ENCODE results near the gene ADAM23. TPM values are rescaled to one million over a fixed set of nuclear protein-coding genes. Genes with fewer than 3 reads are reported as not detected.

ADAM23 gene
- total RNA-seq, 1 experiment from 2014 or later, result 2.7 TPM

DNA sequence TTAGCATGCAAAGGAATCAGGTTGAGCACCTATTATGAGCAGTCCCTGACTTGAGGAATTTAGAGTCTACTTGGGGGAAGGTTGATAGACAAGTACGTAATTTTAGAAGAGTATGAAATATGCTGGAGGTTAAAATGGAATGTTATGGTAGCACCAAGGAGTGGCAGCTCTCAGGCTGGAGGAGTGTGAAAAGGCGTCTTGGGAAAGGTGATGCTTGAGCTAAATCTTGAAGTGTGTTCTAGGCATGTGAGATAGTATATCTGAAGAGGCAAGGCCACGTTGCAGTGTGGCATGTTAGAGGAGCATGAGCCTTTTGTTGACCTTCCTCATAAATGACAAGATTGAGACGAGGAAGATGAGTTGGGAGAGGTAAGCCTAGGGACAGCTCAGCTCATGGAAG, 39.3 kb downstream of the ADAM23 start:
- in situ Hi-C loops (cut with HindIII; ENCODE audit: low sequenced_read_pairs), result no loop called here
- DNase-seq (ENCODE audit: low spot score), result no peak

DNA sequence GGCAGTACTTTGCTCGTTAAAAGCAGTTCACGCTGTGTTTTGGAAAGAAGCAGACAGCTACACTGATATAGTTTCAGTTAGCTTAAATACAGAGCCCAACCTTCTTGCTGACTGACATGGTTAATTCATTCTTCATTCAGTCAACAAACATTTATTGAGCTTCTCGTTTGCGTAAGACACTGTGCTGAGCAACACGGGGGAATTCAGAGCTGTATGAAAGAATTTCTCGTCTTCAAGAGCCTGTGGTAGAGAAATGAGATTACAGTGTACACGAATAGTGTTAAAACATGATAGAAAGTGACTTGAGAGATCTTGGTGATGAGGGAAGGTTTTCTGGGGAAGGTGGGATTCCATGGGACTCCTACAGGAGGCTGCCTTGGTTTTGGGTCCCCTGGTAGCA, 44.7 kb downstream of the ADAM23 start:
- DNase-seq (ENCODE audit: low spot score), result no peak
- in situ Hi-C loops (cut with HindIII; ENCODE audit: low sequenced_read_pairs), result no loop called here

DNA sequence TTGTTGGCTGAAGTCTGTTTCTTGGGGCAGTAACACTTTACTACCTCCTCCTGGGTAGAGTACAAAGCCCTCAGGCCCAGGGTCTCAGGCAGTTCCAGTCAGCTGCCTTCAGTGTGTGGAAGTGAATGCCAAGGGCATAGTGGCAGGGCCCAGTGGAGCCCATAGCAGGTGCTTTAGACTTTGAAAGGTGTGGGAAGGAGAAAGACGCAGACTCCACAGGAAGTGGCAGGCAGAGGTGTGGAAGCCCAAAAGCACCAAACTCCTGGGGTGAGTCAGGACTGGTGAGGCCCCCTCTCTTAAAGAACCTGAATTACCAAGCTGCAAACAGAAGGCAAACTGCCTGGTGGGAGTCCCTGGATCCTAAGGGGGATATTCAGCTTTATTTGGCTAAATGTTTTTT, 45.3 kb downstream of the ADAM23 start:
- no peak for DNase-seq (ENCODE audit: low spot score)
- in situ Hi-C loops (cut with HindIII; ENCODE audit: low sequenced_read_pairs), result no loop called here

DNA sequence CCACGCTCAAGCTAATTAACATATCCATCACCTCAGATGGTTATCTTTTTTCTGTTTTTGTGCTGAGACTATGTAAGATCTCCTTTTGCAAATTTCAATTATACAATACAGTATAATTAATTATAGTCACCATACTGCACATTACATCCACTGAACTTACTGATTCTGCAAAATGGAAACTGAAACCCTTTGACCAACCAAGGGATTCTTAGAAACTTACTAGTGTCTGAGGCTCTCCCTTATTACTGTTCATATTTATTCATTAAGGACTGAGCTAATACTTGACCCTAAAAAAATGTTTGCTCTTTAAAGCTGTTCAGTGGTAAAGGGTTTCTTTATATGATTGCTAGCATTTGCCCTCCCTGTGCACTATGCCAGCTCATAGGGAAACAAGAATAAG, 50.7 kb downstream of the ADAM23 start:
- no peak for DNase-seq (ENCODE audit: low spot score)
- in situ Hi-C loops (cut with HindIII; ENCODE audit: low sequenced_read_pairs), result no loop called here

DNA sequence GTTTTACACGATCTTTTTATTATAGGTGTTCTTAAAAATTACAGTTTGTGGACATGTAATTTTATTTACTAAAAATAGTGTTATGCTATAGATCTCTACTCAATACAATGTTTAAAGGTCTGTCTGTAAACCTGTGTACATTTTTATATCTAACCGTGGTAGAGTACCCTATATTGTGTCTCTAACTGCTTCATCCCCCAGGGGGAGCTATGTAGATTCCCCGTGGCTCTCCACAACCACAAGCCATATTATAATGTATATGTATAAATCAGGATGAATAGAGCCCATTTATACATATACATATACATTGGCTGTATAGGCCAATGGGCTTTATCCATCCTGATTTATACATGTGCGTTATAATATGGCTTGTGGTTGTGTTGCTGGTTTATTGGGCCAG, 59.4 kb downstream of the ADAM23 start:
- in situ Hi-C loops (cut with HindIII; ENCODE audit: low sequenced_read_pairs), result no loop called here
- DNase-seq (ENCODE audit: low spot score), result no peak

DNA sequence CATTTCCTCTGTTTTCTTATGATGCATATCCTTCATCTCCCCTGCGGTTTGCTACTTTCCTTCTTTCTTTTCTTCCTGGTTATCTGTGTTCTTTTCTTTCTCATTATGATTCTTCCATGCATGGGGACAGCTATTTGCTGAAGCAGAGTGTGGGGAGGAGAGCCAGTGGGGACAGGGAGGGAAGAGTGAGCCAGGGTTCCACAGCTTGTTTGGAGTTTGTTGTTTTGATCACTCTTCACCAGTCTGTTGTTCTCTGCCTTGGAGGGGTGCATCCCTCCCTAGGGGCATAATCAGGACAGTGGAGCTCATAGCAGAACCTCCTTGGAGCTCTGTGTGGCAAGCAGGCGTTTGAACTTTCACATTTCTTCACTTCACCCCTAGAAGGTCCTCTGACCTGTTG, 68.0 kb downstream of the ADAM23 start:
- no peak for DNase-seq (ENCODE audit: low spot score)
- in situ Hi-C loops (cut with HindIII; ENCODE audit: low sequenced_read_pairs), result no loop called here

DNA sequence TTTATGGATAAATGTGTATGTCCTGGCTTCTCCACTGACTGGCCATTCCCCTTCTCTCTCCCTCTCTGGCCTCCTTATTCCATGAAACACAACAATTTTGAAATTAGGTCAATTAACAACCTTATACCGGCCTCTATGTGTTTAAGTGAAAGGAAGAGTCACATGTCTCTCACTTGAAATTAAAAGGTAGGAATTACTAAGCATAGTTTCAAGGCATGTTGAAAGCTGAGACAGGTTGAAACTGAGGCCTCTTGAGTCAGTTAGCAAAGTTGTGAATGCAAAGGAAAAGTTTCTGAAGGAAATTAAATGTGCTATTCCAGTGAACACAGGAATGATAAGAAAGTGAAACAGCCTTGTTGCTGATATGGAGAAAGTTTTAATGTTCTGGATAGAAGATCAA, 69.7 kb downstream of the ADAM23 start:
- DNase-seq (ENCODE audit: low spot score), result no peak
- in situ Hi-C loops (cut with HindIII; ENCODE audit: low sequenced_read_pairs), result no loop called here

DNA sequence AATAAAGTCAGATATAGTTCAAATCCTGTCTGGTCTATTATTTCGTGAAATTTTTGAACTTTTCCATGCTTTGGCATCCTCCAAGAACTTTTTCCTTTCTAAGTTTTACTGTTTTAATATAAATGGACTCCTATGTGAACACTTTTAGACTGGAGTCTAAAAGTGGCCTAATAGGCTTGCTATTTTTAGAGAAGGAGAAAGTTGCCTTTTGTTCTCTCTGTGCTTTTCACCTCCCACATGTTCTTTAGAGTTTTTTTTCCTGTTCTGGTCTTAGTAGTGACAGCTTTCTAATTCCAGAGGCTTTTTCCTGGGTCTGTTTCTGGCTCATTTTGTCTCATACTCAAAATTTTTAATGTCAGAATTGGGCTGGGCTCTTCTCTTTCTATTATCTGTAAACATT, 72.2 kb downstream of the ADAM23 start:
- in situ Hi-C loops (cut with HindIII; ENCODE audit: low sequenced_read_pairs), result no loop called here
- DNase-seq (ENCODE audit: low spot score), result no peak

DNA sequence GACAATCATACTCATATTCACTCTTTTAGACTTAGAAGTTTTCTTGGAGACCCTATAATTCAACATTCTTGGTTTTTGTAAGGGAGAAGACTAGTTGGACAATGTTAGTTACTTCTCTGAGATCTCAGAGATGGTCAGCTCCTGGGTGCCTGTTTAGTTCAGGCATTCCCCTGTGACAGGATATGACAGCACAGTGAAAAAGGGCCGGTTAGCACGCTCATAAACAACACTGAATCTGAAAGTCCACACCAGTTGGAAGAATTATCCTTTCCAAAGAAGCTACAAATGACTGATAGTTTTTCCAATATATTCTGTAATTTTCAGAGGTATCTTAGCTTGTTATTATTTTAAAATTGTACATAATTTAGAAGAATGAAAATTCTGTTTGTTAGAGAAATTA, 75.7 kb downstream of the ADAM23 start:
- DNase-seq (ENCODE audit: low spot score), result no peak
- in situ Hi-C loops (cut with HindIII; ENCODE audit: low sequenced_read_pairs), result no loop called here

DNA sequence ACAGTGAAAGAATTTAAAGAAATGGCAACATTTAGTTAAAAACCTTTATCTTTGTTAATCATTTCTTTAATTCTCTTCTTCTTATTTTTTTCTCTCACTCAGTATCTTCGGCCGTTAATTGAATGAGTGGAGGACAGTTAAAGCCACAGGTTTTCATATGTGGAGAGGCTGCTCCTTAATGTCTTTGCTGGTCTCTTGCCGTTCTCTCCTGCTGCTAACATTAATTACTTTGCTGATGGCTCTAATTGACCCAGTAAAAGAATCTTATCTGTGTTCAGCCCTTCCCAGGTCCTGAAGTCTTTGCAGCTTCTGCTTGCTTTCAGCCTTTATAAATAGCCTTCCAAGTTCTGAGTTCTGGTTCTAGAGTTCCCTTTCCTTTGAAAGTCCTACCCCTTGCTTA, 77.1 kb downstream of the ADAM23 start:
- in situ Hi-C loops (cut with HindIII; ENCODE audit: low sequenced_read_pairs), result no loop called here
- DNase-seq (ENCODE audit: low spot score), result no peak

DNA sequence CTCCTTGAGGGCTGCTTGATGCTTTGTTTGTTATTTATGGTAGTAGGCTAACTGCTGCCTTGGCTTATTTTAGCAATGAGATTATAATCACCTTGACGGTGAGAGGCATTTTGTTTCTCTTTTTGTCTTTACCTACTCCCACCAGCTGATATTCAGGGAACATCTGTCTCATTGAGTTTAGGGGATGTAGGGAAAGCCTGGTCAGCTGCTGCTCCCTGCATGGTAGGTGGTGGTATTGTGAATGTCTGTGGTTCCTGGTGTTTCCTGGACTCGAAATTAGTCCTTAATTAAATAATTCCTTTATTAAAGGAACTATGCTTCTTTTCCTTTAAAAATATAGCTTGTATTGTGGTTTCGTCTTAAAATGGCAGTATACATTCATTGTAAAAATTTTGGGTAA, 77.8 kb downstream of the ADAM23 start:
- in situ Hi-C loops (cut with HindIII; ENCODE audit: low sequenced_read_pairs), result no loop called here
- no peak for DNase-seq (ENCODE audit: low spot score)

DNA sequence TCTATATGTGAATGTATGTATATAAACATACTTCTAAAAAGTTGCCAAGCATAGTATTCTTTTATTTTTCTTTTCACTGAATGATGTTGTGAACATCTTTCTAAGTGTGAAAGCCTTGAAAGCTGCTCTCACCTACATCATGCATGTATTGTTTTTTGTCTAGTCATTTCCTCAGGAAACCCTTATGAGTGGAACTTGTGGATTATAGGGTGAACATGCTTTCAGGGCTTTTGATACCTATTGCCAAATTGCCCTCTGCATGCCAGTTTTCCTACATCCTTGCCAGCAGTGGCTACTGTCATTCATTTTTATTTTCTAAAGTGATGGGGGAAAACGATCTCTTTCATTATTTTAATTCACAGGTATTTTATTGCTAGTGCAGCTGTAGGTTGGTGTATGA, 78.3 kb downstream of the ADAM23 start:
- no peak for DNase-seq (ENCODE audit: low spot score)
- in situ Hi-C loops (cut with HindIII; ENCODE audit: low sequenced_read_pairs), result no loop called here

DNA sequence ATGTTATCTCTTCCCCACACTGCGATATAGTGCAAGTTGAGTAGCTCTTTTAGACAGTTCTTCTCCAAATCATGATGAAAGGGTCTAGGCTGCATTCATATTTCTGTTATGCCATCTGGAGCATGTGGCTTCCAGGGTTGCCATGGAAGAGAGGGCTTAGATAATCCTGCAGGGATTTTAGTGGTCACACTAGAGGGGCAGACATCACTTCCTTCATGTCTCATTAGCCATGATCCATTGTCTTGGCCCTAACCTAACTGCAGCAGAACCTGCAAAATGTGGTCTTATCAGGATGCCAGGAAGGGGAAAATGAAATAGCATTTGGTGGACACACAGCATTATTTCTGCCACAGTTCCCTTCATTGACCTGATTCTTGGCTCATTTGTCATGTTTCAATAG, 83.1 kb downstream of the ADAM23 start:
- peak; percentile 89 for DNase-seq (ENCODE audit: low spot score)
- in situ Hi-C loops (cut with HindIII; ENCODE audit: low sequenced_read_pairs), result no loop called here

DNA sequence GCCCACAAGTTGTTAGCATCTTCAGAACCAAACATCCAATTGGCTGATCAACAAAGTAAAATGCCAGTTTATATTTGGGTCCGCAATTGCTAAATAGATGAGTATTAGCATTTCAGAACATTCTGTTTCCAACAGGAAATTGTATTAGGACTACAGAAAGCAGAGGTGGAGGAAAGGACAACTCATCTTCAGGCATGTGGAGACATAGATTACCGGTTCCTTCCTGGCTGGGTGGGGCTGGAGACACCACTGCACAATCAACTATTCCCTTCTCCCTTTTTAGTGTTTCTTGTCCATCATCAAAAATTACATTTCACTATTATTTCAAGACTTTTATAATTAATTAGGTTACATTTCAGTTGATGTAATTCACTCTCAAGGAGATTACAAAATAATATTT, 83.8 kb downstream of the ADAM23 start:
- in situ Hi-C loops (cut with HindIII; ENCODE audit: low sequenced_read_pairs), result no loop called here
- no peak for DNase-seq (ENCODE audit: low spot score)

DNA sequence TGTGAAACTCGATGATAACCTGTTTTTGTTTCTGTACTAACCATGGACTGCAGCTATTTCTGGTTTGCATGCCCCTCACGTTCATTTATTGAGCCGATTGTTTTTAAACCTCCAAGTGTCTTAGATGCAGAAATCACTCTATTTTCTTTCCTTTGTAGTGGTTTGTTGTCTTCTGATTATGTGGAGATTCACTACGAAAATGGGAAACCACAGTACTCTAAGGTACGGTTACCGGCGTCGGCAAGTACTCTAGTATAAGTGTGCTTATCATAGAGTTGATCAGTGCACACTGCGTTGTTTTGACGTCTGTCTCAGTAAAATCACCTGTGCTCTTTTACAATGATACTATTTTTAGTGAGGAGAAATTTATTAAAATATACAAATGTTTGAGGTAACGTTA, 87.4 kb downstream of the ADAM23 start:
- in situ Hi-C loops (cut with HindIII; ENCODE audit: low sequenced_read_pairs), result no loop called here
- no peak for DNase-seq (ENCODE audit: low spot score)

DNA sequence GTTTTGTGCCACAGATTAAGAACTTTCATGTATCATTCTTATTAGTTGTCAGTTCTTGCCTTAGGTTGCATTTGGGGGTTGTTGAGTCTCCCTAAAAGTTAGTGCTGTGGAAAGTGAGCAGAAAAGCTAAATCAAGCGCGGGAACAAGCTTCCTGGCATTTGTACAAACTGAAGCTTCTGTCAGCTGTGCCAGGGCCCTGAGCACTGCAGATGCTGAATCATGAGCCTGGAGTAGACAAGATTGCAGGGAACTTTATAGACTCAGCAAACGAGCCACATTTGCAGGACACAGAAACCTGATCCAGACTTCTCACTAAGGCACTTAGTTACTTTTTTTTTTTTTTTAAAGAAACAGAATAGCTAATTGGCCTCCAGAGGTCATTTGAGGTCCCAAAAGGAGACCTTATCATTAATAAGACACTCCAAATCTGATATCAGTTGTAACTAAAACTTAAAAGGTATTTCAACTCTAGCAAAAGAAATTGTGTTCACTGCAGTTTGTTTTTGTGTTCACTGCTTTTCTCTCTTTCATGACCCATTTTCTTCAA, 88.7 kb downstream of the ADAM23 start:
- in situ Hi-C loops (cut with HindIII; ENCODE audit: low sequenced_read_pairs), result no loop called here
- peak; percentile 26 for DNase-seq (ENCODE audit: low spot score)

DNA sequence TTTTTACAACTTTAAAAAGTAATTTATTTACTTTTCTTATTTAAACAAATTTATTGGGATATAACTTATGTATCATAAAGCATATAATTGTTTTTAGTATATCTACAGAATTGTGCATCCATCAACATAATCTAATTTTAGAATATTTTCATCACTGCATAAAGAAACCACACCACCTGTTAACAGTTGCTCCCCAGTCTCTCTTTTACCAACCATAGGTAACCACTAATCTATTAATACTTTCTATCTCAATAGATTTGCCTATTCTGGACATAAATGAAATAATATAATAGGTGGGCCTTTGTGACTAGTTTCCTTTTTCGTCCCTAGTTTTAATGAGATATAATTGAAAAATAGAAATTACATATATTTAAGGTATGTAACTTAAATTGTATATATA, 90.6 kb downstream of the ADAM23 start:
- in situ Hi-C loops (cut with HindIII; ENCODE audit: low sequenced_read_pairs), result no loop called here
- DNase-seq (ENCODE audit: low spot score), result no peak

DNA sequence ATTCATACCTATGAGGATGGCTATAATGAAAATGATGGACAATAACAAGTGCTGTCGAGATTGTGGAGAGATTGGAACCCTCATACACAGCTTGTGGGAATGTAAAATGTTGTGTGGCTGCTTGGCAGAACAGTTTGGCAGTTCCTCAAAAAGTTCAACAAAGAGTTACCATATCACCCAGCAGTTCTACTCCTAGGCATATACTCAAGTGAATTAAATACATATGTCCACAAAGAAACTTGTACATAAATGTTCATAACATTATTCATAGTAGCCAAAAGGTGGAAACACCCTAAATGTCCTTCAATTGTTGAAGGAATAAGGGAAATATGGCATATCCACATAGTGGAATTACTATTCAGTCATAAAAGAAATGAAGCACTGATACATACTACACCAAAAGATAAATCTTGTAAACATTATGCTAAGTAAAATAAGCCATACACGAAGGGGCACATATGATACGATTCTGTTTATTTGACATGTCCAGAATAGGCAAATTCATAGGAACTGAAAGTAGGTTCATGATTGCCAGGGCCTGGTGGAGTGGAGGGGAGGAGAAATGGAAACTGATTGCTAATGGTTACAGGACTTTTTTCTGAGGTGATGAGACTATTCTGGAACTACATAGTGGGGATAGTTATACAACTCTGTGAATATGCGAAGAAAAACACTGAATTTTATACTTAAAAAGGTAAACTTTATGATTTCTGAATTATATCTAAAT, 92.1 kb downstream of the ADAM23 start:
- DNase-seq (ENCODE audit: low spot score), result no peak
- in situ Hi-C loops (cut with HindIII; ENCODE audit: low sequenced_read_pairs), result no loop called here

DNA sequence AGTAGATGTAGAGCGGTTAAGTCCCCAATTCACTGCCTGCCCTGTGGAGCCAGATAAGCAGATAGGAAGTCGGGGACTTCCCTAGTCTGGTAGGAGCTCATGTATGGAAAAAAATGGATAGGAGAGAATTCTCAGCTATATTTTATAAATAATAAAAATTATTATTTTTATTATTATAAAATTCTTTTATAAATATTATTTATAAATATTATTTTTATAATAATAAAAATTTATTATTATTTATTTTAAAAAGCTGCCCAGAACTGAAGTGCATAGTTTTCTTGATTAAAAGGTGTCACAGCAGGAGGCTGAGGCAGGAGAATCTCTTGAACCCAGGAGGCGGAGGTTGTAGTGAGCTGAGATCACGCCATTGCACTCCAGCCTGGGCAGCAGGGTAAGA, 97.4 kb downstream of the ADAM23 start:
- in situ Hi-C loops (cut with HindIII; ENCODE audit: low sequenced_read_pairs), result no loop called here
- DNase-seq (ENCODE audit: low spot score), result no peak

DNA sequence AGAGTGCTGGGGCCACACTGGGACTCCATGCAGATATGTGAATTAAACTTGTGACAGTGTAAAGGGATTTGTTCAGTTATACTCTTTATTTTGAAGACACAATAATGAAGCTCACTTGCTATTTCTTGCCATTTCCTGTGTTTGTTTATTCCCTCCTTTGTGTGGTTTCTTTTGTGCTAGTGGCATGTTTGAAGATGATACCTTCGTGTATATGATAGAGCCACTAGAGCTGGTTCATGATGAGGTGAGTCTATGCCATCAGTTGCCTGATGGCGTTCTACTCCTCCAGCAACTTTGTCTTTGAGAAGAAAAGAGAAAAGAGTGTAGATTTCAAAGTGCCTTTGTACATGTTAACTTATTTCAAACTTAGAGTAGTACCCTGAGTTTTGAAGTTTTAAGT, 99.7 kb downstream of the ADAM23 start:
- DNase-seq (ENCODE audit: low spot score), result no peak
- in situ Hi-C loops (cut with HindIII; ENCODE audit: low sequenced_read_pairs), result no loop called here

DNA sequence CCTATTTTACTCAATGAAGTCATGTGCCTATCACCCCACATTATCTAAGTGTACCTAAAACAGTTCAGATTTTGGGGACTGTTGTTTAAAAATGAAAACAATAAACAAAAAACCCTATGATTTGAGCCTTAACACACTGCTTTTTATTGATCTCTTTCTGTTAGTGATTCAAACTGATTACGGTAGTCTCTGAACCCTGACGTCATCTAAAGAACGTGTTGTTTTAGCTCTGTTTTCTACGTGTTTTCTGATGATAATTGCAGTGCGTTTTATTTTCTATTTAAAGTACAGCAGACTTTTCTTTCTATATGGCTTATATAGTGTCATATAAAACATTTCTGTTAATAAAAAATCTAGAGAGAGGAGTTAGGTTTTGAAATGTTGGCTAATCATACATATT, 105.1 kb downstream of the ADAM23 start:
- DNase-seq (ENCODE audit: low spot score), result no peak
- in situ Hi-C loops (cut with HindIII; ENCODE audit: low sequenced_read_pairs), result no loop called here
